D721Med (cell line): Measurements from ENCODE around the gene ARL16.
"Not testable (repeated sequence)": the region's sequence is repeated elsewhere in the genome, so short reads cannot be mapped to it uniquely, and the experiment has no call there.

Experiments
- DNase-seq: peaks from one replicate; pipeline ENCODE4 v3.0.0; 2011; ENCODE audit warnings: low spot score; ENCODE audit not compliant: insufficient read length
- FAIRE-seq: peaks from 2 replicates; lab custom pipeline; 2011; peaks lifted over from hg19 to GRCh38; lab: Jason Lieb, UNC
- TF ChIP-seq, protein P1 (sequence below): IDR thresholded peaks from 2 replicates; pipeline ENCODE4 v1.5.1; 2012; ENCODE audit warnings: mild to moderate bottlenecking, control low read depth; ENCODE audit not compliant: insufficient read depth; ENCODE audit errors: missing control alignments

ARL16 gene

DNA sequence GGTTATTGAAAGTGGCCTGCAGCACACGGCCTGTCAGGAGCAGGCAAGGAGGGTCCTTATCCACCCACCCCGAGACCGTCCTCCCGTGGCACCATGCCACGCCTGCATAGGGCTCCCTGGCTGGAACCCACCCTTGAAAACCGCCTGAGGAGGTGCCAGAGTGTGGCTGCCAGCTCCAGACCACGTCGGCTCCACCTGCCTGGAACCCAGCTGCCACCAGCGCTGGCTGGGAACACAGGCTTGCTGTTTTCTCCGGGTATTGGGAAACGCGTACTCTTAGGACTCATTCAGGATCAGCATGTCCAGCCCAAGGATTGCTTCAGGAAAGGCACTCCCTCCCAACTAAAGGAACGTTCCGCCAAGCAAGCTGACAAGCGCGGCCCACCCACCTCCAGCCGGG lies 6.7 kb downstream of the ARL16 start:
- FAIRE-seq (no peak), DNase-seq (no peak)
- TF ChIP-seq, protein P1, sequence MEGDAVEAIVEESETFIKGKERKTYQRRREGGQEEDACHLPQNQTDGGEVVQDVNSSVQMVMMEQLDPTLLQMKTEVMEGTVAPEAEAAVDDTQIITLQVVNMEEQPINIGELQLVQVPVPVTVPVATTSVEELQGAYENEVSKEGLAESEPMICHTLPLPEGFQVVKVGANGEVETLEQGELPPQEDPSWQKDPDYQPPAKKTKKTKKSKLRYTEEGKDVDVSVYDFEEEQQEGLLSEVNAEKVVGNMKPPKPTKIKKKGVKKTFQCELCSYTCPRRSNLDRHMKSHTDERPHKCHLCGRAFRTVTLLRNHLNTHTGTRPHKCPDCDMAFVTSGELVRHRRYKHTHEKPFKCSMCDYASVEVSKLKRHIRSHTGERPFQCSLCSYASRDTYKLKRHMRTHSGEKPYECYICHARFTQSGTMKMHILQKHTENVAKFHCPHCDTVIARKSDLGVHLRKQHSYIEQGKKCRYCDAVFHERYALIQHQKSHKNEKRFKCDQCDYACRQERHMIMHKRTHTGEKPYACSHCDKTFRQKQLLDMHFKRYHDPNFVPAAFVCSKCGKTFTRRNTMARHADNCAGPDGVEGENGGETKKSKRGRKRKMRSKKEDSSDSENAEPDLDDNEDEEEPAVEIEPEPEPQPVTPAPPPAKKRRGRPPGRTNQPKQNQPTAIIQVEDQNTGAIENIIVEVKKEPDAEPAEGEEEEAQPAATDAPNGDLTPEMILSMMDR: no peak

DNA sequence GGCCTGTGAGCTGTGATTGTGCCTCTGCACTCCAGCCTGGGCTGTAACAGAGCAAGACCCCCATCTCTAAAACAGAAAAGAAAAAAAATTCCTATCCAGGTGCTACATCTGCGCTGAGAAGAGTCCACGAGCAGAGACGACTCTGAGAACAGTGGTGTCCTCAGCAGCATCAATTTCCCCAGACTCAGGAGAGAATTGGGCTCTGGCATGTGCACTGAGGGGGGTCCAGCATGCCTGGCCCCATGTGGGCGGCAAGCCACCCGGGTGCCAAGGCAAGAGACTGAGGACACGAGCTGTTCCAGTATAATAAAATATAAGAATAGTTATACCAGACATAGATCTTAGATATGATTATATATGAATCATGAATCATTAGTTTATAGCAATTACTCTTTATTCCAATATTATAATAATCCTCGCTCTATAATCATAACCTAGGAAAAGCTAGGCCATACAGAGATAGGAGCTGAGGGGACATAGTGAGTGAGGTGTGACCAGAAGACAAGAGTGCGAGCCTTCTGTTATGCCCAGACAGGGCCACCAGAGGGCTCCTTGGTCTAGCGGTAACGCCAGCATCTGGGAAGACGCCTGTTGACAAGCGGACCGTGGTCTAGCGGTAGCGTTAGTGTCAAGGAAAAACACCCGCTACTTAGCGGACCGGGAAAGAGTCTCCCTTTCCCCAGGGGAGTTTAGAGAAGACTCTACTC lies 7.9 kb downstream of the ARL16 start:
- FAIRE-seq, DNase-seq: not testable (repeated sequence)
- TF ChIP-seq, protein P1: peak; percentile 44

DNA sequence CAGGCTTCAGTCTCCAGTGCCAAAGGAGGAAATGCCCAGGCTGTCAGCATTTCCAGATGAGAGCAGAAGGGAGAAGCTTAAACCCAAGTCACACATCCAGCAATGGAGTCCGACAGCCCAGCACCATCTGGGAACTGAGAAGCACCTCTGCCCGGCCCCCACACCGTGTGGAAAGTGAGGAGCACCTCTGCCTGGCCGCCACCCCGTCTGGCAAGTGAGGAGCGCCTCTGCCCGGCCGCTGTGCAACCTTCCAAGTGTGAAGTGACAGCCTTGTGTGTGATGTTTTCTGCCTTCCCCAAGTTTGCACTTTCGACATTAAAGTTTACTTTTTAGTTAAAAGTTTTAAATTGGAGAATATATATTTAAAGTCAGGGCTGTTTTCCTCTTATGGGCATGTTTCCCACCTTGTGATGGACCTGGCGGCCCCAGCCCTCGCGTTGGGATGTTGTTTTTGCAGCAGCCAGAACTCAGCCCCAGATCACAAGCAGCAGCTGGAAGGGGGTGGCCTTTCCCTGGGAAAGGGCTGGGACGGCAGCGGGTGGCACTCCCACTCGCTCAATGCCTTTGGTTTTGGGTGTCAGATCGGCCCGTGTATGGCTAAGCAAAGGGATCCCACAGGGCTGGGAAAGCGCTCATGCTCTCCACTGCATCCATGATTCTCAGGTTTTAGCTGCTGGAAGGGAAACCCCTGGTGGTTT lies 9.9 kb downstream of the ARL16 start:
- no peak for DNase-seq
- TF ChIP-seq, protein P1: no peak
- FAIRE-seq: no peak

DNA sequence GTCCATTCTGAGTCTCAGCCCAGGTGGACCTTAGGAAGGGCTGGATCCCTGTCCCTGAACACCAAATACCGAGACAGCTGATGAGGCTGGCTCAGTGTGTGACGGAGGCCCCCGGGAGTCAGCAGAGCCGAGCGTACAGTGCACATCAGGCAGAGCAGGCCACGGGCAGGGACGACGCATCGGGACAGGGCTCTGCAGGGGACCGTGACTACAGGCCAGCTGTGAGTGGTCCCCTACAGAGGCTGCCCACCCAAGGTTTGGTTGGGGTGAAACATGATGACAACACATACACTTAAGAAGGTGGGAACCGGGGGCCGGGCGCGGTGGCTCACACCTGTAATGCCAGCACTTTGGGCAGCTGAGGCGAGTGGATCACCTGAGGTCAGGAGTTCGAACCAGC lies 10.6 kb downstream of the ARL16 start:
- FAIRE-seq (no peak), DNase-seq (no peak)
- TF ChIP-seq, protein P1: no peak

DNA sequence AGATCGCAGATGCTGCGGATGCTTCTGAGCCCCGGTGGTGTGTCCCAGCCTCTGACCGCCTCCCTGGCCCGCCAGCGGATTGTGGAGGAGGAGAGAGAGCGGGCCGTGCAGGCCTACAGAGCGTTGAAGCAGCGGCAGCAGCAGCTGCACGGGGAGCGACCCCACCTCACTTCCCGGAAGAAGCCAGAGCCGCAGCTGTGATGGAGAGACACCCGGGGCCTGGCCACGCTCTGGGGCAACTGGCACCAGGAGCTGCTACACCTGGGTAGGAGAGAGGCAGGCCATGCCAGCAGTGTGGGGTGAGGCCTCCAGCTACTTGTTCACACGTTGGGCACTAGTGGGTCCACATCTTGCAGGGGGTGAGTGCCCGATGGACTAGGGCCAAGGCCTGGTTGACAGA lies 11.1 kb downstream of the ARL16 start:
- no peak for FAIRE-seq

DNA sequence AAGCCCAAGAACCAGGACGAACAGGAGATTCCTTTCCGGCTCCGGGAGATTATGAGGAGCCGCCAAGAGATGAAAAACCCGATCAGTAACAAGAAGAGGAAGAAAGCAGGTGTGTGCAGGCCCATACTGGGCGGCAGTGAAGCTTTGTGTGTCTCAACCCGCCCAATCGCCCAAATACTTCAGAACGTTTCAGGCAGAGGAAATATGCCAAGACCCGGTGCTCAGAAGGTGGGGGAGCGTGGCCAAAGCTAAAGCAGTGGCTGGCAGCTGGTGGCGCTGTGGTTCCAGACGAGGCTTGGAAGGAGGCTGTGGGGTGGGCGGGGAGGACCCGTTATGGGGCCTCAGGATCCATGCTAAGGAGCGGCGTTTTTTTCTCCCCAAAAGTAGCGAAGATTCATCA lies 15.8 kb downstream of the ARL16 start:
- no peak for DNase-seq
- TF ChIP-seq, protein P1: peak; percentile 81
- no peak for FAIRE-seq

More for the DNA sequence above, 11.1 kb downstream of the ARL16 start:
- TF ChIP-seq, protein P1: no peak
- no peak for DNase-seq
